Parathyroid adenoma (tissue), 2 donors: ENCODE data around the gene AHSP.

Experiments used
- H2AFZ ChIP-seq: fragments of 300-600 bp; sonication (generic); one replicate; pipeline ENCODE4 v1.7.0; 2017; ENCODE audit warnings: antibody characterized with exemption, mild to moderate bottlenecking
- H3K27ac ChIP-seq: fragments of 300-600 bp; sonication (generic); one replicate; pipeline ENCODE4 v1.7.0; 2017
- H3K27me3 ChIP-seq: fragments of 300-600 bp; sonication (generic); one replicate; pipeline ENCODE4 v1.7.0; 2017; ENCODE audit warnings: low read length; ENCODE audit not compliant: control insufficient read depth, insufficient read depth
- H3K36me3 ChIP-seq: fragments of 300-600 bp; sonication (generic); one replicate; pipeline ENCODE4 v1.7.0; 2017; ENCODE audit warnings: low read length; ENCODE audit not compliant: control insufficient read depth, insufficient read depth
- H3K4me1 ChIP-seq: fragments of 300-600 bp; sonication (generic); one replicate; pipeline ENCODE4 v1.7.0; 2017; ENCODE audit warnings: control low read depth
- H3K4me2 ChIP-seq: fragments of 300-600 bp; sonication (generic); one replicate; pipeline ENCODE4 v1.7.0; 2017; ENCODE audit warnings: low read length
- H3K4me3 ChIP-seq: fragments of 300-600 bp; sonication (generic); one replicate; pipeline ENCODE4 v1.7.0; 2017; ENCODE audit warnings: low read depth, low read length
- H3K79me2 ChIP-seq: fragments of 300-600 bp; sonication (generic); one replicate; pipeline ENCODE4 v1.7.0; 2017; ENCODE audit warnings: control low read depth
- H3K9ac ChIP-seq: fragments of 300-600 bp; sonication (generic); one replicate; pipeline ENCODE4 v1.7.0; 2017; ENCODE audit warnings: mild to moderate bottlenecking
- H3K9me3 ChIP-seq: fragments of 300-600 bp; sonication (generic); one replicate; pipeline ENCODE4 v1.7.0; 2017; ENCODE audit warnings: low read length; ENCODE audit not compliant: control insufficient read depth
- TF ChIP-seq, protein P1 (sequence below): fragments of 300-600 bp; sonication (generic); IDR thresholded peaks from one replicate; pipeline ENCODE4 v1.7.0; 2017; ENCODE audit warnings: antibody characterized with exemption, mild to moderate bottlenecking
- donor health status: primary hyperparathyroidism.

AHSP gene, protein sequence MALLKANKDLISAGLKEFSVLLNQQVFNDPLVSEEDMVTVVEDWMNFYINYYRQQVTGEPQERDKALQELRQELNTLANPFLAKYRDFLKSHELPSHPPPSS

DNA sequence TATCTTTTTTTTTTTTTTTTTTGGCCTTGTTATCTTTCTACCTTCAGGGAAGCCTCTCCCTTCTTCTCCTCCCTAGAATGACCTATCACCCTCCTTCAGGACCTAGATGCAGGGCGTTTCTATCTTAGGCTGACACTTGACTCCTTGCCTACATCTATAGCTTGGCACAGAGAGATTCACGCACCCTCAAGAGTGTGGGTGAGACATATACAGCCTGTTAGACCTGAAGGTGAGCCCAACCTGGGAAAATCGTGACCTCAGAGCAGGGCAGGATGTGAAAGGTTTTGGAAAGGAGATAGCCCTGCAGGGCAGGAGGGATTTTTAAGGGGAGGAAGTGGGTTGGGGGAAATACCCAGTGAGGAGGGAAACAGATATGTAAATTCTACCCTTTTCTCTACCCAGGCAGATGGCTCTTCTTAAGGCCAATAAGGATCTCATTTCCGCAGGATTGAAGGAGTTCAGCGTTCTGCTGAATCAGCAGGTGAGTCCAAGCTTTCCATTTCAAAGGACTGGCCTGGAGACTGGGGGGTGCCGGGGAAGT, at the start of gene AHSP:
Gene AHSP, plus strand, starts transcription at position 167 of the 541 bp plus-strand sequence. Its CDS starts 240 bp downstream, at position 407.
- H3K9me3 ChIP-seq: no peaks in the 10 kb centered on the region
- H3K36me3 ChIP-seq: no peaks in the 10 kb centered on the region
- peak within 1 kb of the TSS; percentile 5 for H2AFZ ChIP-seq
- H3K9ac ChIP-seq: no peak within 1 kb of the TSS
- H3K4me1 ChIP-seq: no peaks in the 10 kb centered on the region
- H3K4me2 ChIP-seq: no peak within 1 kb of the TSS
- no peak within 1 kb of the TSS for H3K27ac ChIP-seq
- H3K79me2 ChIP-seq: no peaks in the 10 kb centered on the region
- no peaks in the 10 kb centered on the region for H3K27me3 ChIP-seq
- TF ChIP-seq, protein P1, sequence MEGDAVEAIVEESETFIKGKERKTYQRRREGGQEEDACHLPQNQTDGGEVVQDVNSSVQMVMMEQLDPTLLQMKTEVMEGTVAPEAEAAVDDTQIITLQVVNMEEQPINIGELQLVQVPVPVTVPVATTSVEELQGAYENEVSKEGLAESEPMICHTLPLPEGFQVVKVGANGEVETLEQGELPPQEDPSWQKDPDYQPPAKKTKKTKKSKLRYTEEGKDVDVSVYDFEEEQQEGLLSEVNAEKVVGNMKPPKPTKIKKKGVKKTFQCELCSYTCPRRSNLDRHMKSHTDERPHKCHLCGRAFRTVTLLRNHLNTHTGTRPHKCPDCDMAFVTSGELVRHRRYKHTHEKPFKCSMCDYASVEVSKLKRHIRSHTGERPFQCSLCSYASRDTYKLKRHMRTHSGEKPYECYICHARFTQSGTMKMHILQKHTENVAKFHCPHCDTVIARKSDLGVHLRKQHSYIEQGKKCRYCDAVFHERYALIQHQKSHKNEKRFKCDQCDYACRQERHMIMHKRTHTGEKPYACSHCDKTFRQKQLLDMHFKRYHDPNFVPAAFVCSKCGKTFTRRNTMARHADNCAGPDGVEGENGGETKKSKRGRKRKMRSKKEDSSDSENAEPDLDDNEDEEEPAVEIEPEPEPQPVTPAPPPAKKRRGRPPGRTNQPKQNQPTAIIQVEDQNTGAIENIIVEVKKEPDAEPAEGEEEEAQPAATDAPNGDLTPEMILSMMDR: no peak
- H3K4me3 ChIP-seq: no peak within 1 kb of the TSS

DNA sequence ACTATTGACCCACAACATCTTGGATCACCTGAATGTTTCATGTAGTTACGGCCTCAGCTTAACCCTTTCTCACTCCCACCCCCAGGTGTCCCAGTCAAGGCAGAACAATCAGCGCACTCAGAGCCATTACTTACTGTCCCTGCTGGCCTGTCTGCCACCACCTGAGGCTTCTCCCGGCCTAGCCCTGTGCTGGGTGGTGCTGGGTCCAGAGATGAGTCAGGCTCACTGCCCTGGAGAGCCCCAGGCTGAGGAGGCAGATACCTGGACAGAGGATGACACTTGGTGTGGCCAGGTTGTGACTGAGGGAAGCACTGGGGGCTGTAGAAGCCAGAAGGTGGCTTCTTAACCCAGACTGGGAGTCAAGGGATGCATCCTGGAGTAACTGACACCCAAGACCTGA, 48.7 kb upstream of the AHSP start:
- H2AFZ ChIP-seq: no peak overlapping the region
- no peak overlapping the region for H3K27ac ChIP-seq
- H3K4me3 ChIP-seq: no peak overlapping the region
- TF ChIP-seq, protein P1: no peak
- H3K9me3 ChIP-seq: no peaks in the 10 kb centered on the region
- H3K9ac ChIP-seq: no peak overlapping the region
- H3K36me3 ChIP-seq: no peaks in the 10 kb centered on the region
- no peak overlapping the region for H3K4me2 ChIP-seq
- peaks cover 5% of the 10 kb centered on the region for H3K4me1 ChIP-seq
- H3K27me3 ChIP-seq: no peaks in the 10 kb centered on the region
- no peaks in the 10 kb centered on the region for H3K79me2 ChIP-seq

DNA sequence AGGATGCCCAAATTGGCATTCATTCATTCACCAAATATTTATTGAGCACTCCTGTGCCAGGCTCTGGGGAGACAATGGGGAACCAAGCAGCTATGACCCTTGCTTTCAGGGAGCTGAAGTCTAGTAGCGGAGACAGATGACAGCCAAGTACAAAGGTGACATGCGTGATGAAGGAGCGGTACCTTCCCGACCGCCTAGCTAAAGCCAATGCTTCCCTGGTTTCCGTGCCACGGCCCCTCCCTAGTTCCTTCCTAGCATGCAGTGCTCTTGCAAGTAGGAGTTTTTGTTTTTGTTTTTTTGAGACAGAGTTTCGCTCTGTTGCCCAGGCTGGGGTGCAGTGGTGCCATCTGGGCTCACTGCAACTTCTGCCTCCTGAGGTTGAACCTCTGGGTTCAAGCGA, 47.9 kb upstream of the AHSP start:
- no peak overlapping the region for H3K27ac ChIP-seq
- no peak overlapping the region for H2AFZ ChIP-seq
- no peak overlapping the region for H3K9ac ChIP-seq
- TF ChIP-seq, protein P1: no peak
- H3K4me2 ChIP-seq: no peak overlapping the region
- no peaks in the 10 kb centered on the region for H3K27me3 ChIP-seq
- H3K36me3 ChIP-seq: no peaks in the 10 kb centered on the region
- H3K4me3 ChIP-seq: no peak overlapping the region
- no peaks in the 10 kb centered on the region for H3K9me3 ChIP-seq
- peaks cover 5% of the 10 kb centered on the region for H3K4me1 ChIP-seq
- H3K79me2 ChIP-seq: no peaks in the 10 kb centered on the region

DNA sequence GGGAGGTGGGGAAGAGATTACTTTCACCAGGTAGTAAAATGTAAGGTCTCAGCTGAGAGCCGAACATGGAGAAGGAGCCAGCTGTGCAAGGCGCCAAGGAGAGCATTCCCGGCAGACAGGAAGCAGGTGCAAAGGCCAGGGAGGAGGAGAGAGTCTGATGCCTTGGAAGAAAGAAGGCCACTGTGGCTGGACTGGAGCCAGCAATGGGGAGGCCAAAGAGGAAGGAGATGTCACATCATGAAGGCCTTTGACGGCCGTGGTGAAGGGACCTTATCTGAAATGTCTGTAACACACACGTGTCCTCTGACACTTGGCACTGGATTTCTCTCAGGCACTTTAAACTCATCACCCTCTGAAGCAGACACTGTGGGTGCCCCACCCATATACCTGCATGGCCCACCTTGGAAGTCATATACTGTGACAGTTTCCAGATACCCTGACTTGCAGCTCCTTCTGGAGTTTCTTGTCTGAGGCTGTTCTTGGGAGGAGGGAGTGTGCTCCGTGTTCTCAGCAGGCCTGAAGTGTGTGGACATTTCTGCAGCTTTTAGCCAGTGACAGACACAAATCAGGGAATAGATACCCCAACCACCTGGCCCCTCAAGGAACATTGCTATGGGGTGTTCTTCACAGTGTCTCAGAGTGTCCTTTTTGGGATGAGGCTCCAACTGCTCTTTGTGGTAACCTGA, 46.7 kb upstream of the AHSP start:
- no peak overlapping the region for H3K9ac ChIP-seq
- TF ChIP-seq, protein P1: no peak
- no peak overlapping the region for H3K4me2 ChIP-seq
- no peak overlapping the region for H3K27ac ChIP-seq
- no peak overlapping the region for H3K4me3 ChIP-seq
- no peaks in the 10 kb centered on the region for H3K27me3 ChIP-seq
- no peak overlapping the region for H2AFZ ChIP-seq
- no peaks in the 10 kb centered on the region for H3K36me3 ChIP-seq
- no peaks in the 10 kb centered on the region for H3K9me3 ChIP-seq
- peaks cover 5% of the 10 kb centered on the region for H3K4me1 ChIP-seq
- H3K79me2 ChIP-seq: no peaks in the 10 kb centered on the region
